CD4-positive, alpha-beta T cell treated with Interleukin-17A for 1 hour (primary cell): ENCODE results near the gene PIP5KL1.
"Not testable (repeated sequence)": the region's sequence is repeated elsewhere in the genome, so short reads cannot be mapped to it uniquely, and the experiment has no call there.

Experiments used
- DNase-seq: peaks from one replicate; pipeline ENCODE4 v3.0.0-alpha.2; 2020

PIP5KL1 gene

GRCh38 chr9:127885508-127886281 lies 44.9 kb downstream of the PIP5KL1 start:
- DNase-seq = no peak

GRCh38 chr9:127884976-127885490 lies 45.5 kb downstream of the PIP5KL1 start:
- DNase-seq = no peak

GRCh38 chr9:127884427-127884911 lies 46.1 kb downstream of the PIP5KL1 start:
- DNase-seq = no peak

- no peak for DNase-seq
These were observed 46.6 kb downstream of the PIP5KL1 start for GRCh38 chr9:127883959-127884358.

- DNase-seq = not testable (repeated sequence)
These were observed 48.9 kb downstream of the PIP5KL1 start for GRCh38 chr9:127881715-127882114.

- no peak for DNase-seq
These were observed 50.4 kb downstream of the PIP5KL1 start for GRCh38 chr9:127880143-127880542.

GRCh38 chr9:127878652-127879390 lies 51.8 kb downstream of the PIP5KL1 start:
- no peak for DNase-seq

GRCh38 chr9:127878001-127878651 lies 52.5 kb downstream of the PIP5KL1 start:
- no peak for DNase-seq

GRCh38 chr9:127877566-127877998 lies 53.0 kb downstream of the PIP5KL1 start, which contains the start of gene AK1:
TSS of gene AK1 (minus strand) at chr9:127877675. CDS start at chr9:127874617, 3,058 bp downstream.
- DNase-seq = no peak

- DNase-seq = no peak
These were observed 53.6 kb downstream of the PIP5KL1 start for GRCh38 chr9:127876764-127877562.

- DNase-seq = no peak
These were observed 54.4 kb downstream of the PIP5KL1 start for GRCh38 chr9:127876026-127876763.

GRCh38 chr9:127875306-127875966 lies 55.1 kb downstream of the PIP5KL1 start:
- no peak for DNase-seq

- DNase-seq = no peak
These were observed 56.0 kb downstream of the PIP5KL1 start for GRCh38 chr9:127874301-127875221.

- no peak for DNase-seq
These were observed 56.7 kb downstream of the PIP5KL1 start for GRCh38 chr9:127873886-127874285.

GRCh38 chr9:127873223-127873691 lies 57.3 kb downstream of the PIP5KL1 start:
- DNase-seq = no peak

- DNase-seq = no peak
These were observed 58.0 kb downstream of the PIP5KL1 start for GRCh38 chr9:127872369-127873222.

- DNase-seq = no peak
These were observed 59.0 kb downstream of the PIP5KL1 start for GRCh38 chr9:127871531-127871930.

GRCh38 chr9:127870887-127871286 lies 59.7 kb downstream of the PIP5KL1 start:
- DNase-seq = no peak
